HG02970 (cell line): ENCODE measurements around the gene WWOX.
"Not testable (repeated sequence)": the region's sequence is repeated elsewhere in the genome, so short reads cannot be mapped to it uniquely, and the experiment has no call there.

Experiments
- ATAC-seq: cut with Tn5 transposase; IDR thresholded peaks from one replicate; pipeline ENCODE4 v1.9.1; 2021; ENCODE audit warnings: mild to moderate bottlenecking, moderate library complexity, moderate number of reproducible peaks; ENCODE audit not compliant: unreplicated experiment, low FRiP score

The WWOX gene

DNA sequence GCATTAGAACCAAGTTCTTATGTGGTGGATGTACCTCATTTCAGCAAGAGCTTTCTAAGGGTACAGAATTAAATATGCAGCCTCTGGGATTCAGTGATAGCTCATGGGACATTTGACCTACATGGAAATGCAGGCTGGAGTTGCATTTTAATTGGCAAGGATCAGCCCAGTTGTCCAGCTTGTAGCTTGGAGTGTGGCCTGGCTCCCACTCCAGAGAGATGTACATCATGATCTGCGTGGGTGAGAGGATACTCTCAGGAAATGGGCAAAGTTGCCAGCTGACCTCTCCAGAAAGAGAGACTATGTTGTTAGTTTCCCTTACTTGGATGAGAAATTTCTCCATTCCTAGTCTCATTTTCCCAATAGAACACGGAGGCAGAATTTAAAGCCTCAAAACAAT, 945.7 kb downstream of the WWOX start:
- ATAC-seq, result no peak

DNA sequence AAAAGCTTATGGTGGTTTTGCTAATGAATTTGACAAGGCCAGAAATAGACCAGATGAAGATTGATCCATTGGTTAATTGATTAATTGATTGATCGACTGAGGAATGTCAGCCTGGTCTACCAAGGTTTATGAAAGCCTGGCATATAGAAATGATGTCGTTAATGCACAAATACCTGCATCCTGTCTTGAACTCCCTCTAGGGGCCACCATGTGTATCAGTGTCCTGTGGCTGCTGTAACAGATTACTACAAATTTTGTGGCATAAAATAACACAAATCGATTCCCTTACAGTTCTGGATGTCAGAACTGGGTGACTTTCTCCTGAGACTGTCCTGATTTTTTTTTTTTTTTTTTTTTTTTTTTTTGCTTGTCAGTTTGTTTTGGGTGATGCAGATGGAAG, 947.9 kb downstream of the WWOX start:
- no peak for ATAC-seq

DNA sequence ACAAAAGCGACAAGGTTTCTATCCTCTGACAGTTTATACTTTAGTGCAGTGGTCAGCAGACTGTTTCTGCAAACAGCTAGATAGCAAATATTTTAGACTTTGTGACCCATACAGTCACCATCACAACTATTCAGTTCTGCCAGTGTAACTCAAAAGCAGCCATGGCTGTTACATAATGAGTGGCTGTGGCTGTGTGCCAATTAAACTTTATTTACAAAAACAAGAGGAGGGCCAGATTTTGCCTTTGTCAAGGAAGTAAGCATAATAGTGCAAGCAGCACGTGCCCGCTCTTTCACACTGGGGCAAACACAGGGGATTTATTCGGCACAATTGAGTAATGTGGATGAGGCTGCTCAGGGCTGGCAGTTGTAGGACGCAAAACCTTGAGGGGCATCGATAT, 949.6 kb downstream of the WWOX start:
- ATAC-seq, result no peak

DNA sequence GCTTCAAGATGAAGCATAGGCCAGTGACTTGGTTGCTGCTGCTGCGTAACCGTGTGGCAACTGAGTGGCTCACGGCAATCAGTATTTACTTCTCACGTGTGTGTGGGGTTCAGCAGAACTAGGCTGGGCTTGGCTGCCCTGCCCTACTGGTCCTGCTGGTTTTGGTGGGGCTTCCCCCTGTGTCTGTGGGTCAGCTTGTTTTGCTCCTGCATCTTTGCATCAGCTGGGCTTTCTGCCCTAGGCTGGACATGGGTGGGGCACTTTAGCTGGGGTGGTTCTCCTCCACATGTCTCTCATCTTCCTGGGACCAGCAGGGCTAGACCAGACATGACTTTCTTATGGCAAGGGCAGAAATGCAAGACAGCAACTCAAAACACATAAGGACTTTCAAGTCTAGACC, 950.6 kb downstream of the WWOX start:
- no peak for ATAC-seq

DNA sequence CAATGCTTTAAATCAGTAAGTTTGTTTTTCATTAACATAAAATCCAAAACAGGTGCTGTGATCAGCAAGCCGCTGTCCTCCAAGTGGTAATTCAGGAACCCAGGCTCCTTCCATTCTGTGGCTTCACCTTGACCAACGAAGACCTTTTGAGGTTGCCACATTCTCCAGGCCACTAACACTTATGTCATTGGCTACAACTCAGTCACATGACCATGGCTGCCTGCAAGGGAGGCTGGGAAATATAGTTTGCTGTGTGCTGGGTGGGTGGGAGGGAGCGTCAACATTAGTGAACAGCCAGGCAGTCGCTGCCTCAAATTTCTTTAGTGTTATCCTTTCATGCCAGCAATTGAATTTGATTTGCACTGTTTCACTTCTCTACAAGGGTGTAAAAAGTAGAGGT, 951.9 kb downstream of the WWOX start:
- no peak for ATAC-seq

DNA sequence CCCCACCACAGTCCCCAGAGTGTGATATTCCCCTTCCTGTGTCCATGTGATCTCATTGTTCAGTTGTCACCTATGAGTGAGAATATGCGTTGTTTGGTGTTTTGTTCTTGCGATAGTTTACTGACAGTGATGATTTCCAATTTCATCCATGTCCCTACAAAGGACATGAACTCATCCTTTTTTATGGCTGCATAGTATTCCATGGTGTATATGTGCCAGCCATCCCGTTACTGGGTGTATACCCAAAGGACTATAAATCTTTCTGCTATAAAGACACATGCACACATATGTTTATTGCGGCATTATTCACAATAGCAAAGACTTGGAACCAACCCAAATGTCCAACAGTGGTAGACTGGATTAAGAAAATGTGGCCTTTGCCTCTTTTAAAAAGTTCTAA, 952.7 kb downstream of the WWOX start:
- ATAC-seq, result not testable (repeated sequence)

DNA sequence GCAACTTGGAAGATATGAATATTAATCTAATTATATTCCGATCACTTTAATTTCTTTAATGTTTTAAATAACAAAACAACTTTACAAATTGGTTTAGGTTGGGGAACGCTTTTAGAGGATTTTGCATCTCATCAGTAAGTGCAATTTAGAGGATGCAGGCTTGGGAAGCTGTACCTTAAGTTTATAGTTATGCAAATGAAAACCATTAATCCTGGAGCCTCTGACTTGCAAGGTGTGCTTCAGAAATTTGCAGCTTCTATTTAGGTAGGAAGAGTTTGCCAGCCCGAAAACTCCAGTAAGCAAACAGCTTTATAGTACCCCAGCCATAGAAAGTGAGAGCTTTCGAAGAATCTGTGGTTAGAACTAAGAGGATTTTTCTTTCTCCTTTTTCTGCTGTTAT, 954.1 kb downstream of the WWOX start:
- ATAC-seq, result no peak

DNA sequence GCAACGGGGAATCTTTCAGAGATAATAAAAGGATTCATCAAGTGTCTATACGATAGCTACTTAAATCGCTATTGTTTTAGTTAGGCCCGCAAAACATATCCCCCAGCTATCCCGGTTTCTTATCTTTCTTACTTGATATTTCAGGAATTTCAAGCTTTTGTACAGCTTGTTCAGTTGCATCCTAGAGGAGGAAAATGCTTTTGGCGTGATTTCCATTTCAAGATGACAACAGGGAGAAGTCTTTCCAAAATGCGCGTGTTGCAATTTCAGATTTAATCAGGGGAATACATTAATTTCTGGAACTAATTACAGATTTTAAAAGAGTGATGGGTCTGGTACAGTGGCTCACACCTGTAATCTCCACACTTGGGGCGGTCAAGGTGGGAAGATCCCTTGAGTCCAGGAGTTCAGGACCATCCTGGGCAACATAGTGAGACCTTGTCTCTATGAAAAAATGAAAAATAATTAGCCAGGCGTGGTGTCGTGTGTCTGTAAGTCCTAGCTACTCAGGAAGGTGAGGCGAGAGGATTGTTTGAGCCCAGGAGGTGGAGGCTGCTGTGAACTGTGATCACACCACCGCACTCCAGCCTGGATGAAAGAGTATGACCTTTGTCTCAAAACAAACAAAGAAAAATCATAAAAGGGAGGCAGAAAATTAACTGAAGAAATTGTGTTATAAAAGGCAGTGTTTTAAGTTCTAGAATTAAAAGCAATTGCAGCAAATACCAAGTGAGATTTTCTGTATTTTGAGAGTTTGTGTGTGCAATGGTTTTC, 954.9 kb downstream of the WWOX start:
- no peak for ATAC-seq

DNA sequence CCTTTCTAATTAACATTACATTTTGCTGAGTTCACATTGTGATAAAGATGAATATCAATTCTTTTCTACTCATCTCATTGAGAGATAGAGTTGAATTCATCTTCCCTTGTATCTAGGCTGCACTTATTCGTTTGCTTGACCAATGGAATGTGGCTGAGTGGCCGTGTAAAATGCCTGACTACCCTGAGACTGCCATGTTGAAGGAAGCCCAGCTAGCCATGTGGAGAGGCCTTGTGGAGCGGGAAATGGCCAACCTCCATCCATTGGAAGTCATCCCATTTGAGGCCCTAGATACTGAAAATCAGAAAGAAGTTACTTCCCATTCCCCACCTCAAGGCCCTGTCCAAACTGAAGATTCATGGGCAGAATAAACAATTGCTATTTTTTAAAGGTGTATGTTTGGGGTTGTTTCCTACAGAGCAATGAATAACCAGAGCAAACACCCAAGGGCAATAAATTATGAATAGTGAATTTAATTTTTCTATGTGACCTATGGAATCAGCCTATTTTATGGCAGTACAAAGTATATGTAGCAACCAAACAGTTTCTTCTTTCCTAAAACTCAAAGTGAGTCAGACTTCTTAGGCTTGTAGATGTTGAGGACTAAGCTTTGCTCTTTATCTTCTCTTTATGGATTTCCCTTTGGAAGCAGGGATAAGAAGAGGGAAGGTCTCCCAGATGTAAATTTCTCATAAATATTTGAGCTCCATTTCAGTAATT, 956.0 kb downstream of the WWOX start:
- no peak for ATAC-seq

DNA sequence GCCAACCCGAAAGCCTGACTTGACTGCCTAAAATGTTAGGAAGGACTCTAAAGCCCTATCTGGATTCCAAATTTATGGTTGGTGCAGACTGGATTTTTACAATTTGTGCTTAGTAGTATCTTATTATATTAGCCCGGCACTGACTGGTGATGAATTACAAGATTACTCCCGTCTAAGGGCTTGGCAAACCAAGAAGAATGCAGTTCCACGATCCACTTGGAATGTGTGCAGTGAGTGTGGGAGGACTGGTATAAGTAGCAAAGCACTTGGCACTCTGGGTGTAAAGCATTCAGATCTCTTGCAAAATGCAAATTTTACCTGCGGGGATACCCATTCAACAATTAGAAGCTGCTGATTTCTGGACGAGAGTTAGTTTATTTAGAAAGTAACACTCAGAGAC, 961.7 kb downstream of the WWOX start:
- ATAC-seq, result no peak

DNA sequence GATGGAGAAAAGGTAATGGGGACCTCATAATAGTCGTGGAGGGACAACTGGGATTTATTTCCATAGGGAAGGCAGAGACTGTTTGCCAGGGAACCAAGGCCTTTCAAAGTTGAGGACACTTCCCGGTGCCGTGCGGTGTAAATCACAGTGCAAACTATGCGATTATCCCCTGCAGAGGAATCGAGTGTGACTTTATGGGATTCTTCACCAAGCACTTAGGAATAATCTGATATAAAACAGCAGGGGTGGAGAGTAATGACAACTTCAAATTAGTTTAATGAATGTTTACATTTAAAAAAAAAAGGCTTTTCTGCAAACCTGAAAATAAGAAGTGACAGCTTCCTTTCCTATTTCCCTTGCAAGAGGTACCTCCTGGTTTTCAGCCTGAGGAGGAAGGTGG, 962.9 kb downstream of the WWOX start:
- ATAC-seq, result no peak

DNA sequence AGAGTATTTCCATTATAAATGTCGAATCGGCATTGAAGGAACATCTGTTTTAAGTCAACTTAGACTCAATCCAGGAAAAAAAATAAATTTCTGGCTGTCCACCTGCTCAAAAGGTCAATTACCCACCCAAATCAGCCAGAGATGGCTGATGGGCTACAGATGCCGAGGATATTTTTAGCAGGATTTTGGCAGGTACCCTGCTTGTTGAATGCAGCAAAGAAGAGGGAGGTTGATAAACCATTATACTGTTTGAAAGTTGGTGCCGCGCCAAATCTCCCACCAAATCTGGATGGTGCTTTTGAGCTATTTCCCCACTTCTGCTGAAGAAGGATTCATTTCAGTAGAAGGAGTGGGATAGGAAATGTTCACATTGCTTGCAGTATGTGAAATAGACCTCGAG, 963.4 kb downstream of the WWOX start:
- ATAC-seq, result no peak

DNA sequence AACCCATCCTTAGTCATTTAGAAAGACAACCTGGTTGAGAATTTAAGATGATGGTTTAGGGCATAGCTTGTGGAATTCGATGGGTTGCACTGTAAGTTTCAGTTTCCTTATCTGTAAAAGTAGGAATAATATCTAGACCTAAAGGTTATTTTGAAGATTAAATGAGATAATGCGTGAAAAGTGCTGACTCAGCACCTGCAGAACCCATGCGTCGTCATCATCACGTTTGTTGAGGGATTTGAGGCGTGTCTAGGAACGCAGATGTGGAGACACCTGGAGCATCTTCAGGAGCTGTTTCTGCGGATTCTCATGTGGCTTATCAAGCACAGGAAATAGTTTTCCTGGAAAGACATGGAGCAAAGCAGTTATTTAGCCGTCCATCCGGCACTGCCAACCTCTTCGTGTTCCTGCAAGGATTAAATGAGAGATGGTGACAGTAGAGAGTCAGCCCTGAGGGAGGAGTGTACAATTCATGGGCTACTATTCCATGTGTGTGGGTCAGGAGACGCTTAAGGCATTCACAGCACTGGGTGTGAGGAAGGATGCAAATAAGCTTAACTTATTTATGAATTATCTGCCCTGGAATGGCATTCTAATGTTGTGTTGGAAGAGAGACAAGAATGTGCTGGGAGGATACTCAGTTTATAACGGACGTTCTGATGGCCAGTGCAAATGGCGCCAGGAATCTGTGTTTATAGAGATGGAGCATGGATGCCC, 965.0 kb downstream of the WWOX start:
- ATAC-seq, result no peak

DNA sequence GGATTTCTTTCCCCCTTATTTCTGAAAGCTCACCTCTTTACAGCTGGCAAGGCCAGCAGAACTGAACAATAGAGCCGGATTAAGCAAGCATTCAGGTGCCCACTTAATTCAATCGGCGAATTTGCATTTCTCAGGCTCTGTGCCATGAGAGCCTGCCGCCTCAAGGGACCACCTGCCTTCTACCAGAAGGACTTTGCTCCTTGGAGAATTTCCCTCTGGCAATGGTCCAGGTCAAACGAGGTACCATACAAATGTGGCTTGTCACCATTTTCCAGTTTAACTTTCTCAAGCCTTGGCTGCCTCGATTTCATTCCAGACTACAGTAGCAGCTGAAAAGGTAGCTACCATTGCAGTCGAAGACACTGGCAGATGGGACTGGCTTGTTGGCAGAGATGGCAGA, 967.1 kb downstream of the WWOX start:
- no peak for ATAC-seq

DNA sequence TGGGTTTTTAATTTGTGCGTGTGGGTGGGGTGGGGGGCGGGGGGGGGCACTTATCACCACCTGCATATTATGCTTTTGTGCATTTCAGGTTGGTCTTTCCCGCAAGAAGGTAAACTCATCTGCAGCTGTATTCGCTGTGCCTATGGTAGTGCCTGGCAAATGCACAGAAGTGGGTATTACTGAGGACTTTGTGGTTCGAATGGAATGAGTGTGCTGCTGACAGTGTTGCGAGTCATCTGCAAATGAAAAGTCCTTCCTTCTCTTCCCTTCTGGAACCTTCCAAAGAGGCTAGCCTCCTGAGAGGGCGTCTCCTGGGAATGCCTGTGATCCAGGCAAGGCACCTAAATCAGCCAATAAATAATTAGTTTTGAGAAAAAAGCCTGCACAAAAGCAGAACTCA, 968.1 kb downstream of the WWOX start:
- no peak for ATAC-seq

DNA sequence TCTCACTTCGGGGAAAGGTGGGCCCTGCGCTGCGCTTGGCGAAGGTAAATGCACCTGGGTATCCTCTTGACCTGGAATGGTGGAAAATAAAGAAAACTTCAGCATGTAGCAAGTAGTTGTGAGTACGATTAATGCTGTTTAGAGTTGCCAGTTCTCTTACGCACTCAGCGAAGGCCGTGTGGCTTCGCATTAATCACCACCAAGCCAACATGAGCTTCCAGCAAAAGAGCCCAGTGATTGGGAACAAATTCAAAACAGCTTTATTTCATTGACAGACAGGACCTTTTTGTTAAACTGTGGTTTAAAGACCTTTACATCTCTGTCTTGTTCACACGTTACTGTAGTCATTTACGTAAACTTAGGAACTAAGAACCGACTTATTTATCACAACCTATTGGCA, 969.7 kb downstream of the WWOX start:
- no peak for ATAC-seq

DNA sequence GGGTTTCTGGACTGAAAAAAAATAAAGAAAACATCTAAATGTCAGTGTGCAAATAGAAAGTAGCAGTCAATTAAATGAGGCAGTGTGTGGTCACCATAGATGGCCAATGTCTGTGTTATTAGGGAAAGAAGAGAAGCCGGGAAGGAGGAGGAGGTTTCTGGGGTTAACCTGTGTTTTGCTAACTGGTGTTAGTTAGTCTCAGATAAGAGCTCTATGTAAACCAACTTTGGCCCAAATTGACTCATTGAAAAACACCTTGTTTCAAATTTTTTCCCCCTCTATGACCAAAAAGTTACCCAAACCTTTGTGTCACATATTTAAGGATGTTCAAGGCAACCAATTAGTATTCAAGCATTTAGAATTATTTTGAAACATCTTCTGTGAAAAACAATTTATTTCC, 970.2 kb downstream of the WWOX start:
- no peak for ATAC-seq

DNA sequence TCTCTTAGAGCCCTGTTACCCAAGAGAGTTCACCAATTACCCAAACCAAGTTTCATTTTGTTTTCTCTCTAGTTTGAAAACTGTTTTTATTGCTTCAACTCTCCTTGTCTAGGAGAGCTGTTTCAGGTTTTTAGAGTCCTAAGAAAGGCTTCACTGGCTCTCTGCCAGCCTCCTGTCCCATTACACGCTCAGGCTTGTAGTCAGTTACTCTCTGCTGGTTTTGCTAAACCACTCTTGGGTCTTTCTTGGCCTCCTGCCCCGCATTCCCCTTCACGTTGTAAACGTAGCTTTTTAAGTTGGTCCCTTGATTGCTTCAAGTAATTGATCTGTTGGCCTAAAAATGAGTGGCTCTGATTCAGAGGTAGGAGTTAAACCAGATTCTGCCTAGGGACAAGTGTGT, 972.0 kb downstream of the WWOX start:
- ATAC-seq, result no peak

DNA sequence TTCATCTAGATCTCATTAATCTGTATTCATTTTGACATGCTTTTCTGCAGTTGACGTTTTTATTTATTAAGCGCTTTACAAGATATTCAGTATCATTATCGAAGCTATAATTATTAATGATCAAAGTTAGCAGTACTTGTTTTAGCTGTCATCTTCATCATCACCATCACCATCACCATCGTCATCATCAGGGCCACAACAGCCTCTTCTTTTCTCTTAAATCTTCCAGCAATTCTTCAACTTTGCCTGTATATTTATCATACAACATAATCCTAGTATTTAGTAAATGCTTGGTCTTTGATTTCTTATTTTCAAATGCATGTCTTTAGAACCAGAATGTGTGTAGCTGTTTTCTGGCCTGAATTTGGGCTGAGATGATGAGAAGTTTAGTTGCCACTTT, 973.1 kb downstream of the WWOX start:
- no peak for ATAC-seq

DNA sequence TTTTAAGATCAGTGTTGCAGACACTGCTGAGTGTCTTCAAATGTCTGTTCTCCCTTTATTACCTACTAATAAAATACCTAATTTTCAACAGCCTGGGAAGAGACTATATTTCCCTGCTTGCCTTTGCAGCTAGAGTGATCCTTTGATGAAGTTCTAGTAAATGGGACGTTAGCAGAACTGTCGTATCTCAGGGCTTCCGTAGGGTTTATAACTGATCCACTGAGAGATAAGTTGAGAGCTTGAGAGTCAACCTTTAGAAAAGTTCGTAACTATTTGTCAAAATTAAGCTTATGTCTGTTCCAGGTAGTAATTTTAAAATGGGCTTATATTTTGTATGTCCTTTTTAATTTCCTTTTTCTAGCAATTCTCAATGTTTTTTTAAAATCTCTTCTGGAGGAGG, 974.1 kb downstream of the WWOX start:
- no peak for ATAC-seq

DNA sequence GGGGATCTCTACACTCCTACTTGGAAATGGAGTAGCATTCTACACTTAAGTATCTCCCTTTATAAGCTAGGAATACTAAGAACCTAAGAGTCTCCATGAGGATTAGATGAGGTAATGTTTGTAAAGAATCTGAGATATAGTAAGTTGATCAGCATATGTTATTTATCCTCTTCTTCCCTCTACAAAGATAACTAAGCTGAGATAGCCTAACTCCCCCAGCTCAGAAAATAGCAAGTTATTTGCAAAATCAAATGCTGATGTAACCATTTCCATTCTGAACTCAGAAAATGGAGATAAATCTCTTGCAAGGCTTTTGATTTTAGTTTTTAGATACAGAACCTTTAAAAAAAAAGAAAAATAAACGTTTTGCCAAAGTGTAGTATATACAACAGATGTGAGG, 975.1 kb downstream of the WWOX start:
- no peak for ATAC-seq

DNA sequence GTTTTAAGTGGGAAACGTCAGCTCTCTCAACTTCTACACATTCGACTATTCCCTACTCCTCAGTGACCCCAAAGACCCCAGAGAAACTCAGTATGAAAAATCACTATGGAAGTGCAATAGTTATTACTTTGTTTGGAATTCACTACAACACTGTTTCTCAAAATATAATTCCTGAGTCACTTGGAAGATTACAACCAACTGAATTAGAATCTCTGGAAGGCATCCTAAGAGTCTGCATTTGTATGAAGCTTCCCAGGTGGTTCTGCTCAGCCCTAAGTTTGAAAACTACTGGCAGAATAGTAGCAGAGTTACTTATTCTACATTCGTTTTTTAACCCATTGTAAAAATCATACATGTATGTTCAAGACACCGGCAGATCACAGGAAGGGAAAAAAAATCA, 975.5 kb downstream of the WWOX start:
- ATAC-seq, result no peak
